HG02943 (cell line): ENCODE data around the gene TM2D1.

ENCODE experiments used
- ATAC-seq: cut with Tn5 transposase; IDR thresholded peaks from one replicate; pipeline ENCODE4 v1.9.1; 2021; ENCODE audit warnings: mild to moderate bottlenecking, low read depth, moderate library complexity; ENCODE audit not compliant: unreplicated experiment

The TM2D1 gene

GRCh38 chr1:61647142-61647541, 77.8 kb downstream of the TM2D1 start:
- no peak for ATAC-seq

- no peak for ATAC-seq
Measured at GRCh38 chr1:61645476-61645875, 79.5 kb downstream of the TM2D1 start.

- no peak for ATAC-seq
Measured at GRCh38 chr1:61644303-61644702, 80.6 kb downstream of the TM2D1 start.

GRCh38 chr1:61642475-61643232, 82.3 kb downstream of the TM2D1 start:
- no peak for ATAC-seq

- ATAC-seq = peak; percentile 87
Measured at GRCh38 chr1:61641578-61642336, 83.2 kb downstream of the TM2D1 start.

- ATAC-seq = no peak
Measured at GRCh38 chr1:61640531-61641530, 84.1 kb downstream of the TM2D1 start.

- ATAC-seq = no peak
Measured at GRCh38 chr1:61639608-61640336, 85.2 kb downstream of the TM2D1 start.

GRCh38 chr1:61638911-61639605, 85.9 kb downstream of the TM2D1 start:
- no peak for ATAC-seq

GRCh38 chr1:61638296-61638695, 86.6 kb downstream of the TM2D1 start:
- ATAC-seq = no peak

GRCh38 chr1:61637470-61637869, 87.5 kb downstream of the TM2D1 start:
- no peak for ATAC-seq

- ATAC-seq = no peak
Measured at GRCh38 chr1:61636814-61637213, 88.1 kb downstream of the TM2D1 start.

GRCh38 chr1:61636376-61636775, 88.6 kb downstream of the TM2D1 start:
- no peak for ATAC-seq

GRCh38 chr1:61635557-61635956, 89.4 kb downstream of the TM2D1 start:
- no peak for ATAC-seq

- ATAC-seq = no peak
Measured at GRCh38 chr1:61631436-61631835, 93.5 kb downstream of the TM2D1 start.
